Activated naive CD4-positive, alpha-beta T cell treated with anti-CD3 and anti-CD28 coated beads for 36 hours (primary cell): ENCODE data around the gene AUH. TPM values are rescaled to one million over a fixed set of nuclear protein-coding genes. Genes with fewer than 3 reads are reported as not detected.

Experiments
- CTCF ChIA-PET: fragments of 350-600 bp; sonication (Branson Sonifier 250); formaldehyde crosslinking; loops from one replicate; lab custom pipeline; 2021; ENCODE audit warnings: antibody characterized with exemption; lab: Charles Lee
- DNase-seq: peaks from one replicate; pipeline ENCODE4 v3.0.0-alpha.2; 2020
- H3K27ac Mint-ChIP-seq: one replicate; pipeline ENCODE4 v1.8.0; 2021; ENCODE audit warnings: mild to moderate bottlenecking, mixed read lengths
- H3K27me3 Mint-ChIP-seq: one replicate; pipeline ENCODE4 v1.8.0; 2021; ENCODE audit warnings: low read depth, mixed read lengths
- H3K36me3 Mint-ChIP-seq: one replicate; pipeline ENCODE4 v1.8.0; 2021; ENCODE audit warnings: low read depth, mixed read lengths
- H3K4me1 Mint-ChIP-seq: one replicate; pipeline ENCODE4 v1.8.0; 2021; ENCODE audit warnings: low read depth, mixed read lengths
- H3K4me3 Mint-ChIP-seq: one replicate; pipeline ENCODE4 v1.8.0; 2021; ENCODE audit warnings: mild to moderate bottlenecking, moderate library complexity, mixed read lengths
- H3K9me3 Mint-ChIP-seq: one replicate; pipeline ENCODE4 v1.8.0; 2021; ENCODE audit warnings: mixed read lengths
- intact Hi-C: fragments of 100-400 bp; cut with micrococcal nuclease; formaldehyde crosslinking; loops from one replicate; pipeline ENCODE4 v1.15.1; 2023
- total RNA-seq, 2 experiments: library from RNA; stranded (reverse); gene quantifications; one replicate each; pipeline ENCODE4 v1.2.3, GENCODE V29; 2021

Gene AUH
- total RNA-seq, 2 experiments from 2014 or later: 13.4 to 14.4 TPM

GRCh38 chr9:91188719-91189590, 172.8 kb downstream of the AUH start:
- no peak overlapping the region for H3K4me3 Mint-ChIP-seq
- CTCF ChIA-PET: no interaction called here

DNA sequence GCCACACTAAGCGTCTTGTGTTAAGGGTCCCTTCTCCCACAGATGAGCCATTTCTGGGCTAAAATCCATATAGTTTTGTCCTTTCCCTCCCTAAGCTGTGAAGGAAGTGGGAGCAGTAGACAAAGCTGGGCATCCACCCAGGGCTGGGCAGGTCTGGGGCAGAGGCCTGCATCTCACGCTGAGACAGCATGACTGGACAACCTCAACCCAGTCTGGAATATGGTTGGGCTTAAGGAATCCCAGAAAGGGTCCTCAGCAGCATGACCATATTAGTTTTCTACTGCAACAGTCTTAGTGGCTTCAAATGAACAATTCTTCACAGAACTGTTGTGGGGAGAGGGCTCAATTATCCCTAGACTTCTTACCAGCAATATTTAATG, 173.8 kb downstream of the AUH start:
- Mint-ChIP-seq H3K27me3 (no peaks in the 10 kb centered on the region), H3K36me3 (peaks cover 3% of the 10 kb centered on the region), H3K27ac (no peak overlapping the region), H3K4me3 (no peak overlapping the region), H3K4me1 (peaks cover 32% of the 10 kb centered on the region), H3K9me3 (peaks cover 11% of the 10 kb centered on the region)
- CTCF ChIA-PET: no interaction called here
- intact Hi-C loops: no loop called here
- DNase-seq: no peak

More at GRCh38 chr9:91188719-91189590, 172.8 kb downstream of the AUH start:
- Mint-ChIP-seq H3K9me3 (peaks cover 11% of the 10 kb centered on the region), H3K4me1 (peaks cover 38% of the 10 kb centered on the region), H3K36me3 (peaks cover 3% of the 10 kb centered on the region), H3K27ac (peak overlapping the region; percentile 56), H3K27me3 (no peaks in the 10 kb centered on the region)
- no peak for DNase-seq
- intact Hi-C loops: no loop called here

DNA sequence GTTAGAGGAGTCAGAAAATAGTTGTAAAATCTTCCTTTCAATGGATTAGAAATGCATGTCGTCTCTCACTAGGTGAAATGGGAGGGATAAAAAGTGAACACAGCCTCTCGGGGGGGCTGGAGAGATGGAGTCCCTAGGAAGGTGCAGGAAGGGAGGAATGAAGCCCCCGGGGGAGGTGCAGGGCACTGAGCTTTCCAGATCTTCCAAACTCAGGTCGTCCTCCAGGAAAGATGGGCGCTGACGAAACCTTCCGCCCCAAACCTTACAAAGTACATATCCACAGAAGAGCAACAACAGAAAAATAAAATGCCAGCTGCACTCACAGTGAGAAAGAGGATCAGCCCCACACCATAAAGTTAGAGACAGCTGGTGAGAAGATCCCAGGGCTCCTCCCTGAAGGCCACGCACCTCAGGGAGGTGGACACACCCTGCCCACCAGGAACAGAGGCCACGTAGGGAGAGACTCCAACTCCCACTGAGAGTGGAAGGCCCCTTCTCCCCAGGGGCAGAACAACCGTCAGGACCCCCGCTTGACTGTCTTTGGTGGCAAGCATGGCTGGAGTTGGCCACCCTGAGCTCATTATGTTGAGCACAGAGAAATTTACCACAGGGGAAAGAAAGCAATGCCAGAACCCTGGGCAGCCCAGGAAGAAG, 174.3 kb downstream of the AUH start:
- peaks cover 29% of the 10 kb centered on the region for H3K4me1 Mint-ChIP-seq
- H3K27ac Mint-ChIP-seq: peak overlapping the region; percentile 60

GRCh38 chr9:91186632-91187108, 175.0 kb downstream of the AUH start:
- H3K36me3 Mint-ChIP-seq: peaks cover 3% of the 10 kb centered on the region
- peaks cover 21% of the 10 kb centered on the region for H3K4me1 Mint-ChIP-seq
- intact Hi-C loops: no loop called here
- CTCF ChIA-PET: interaction anchor here (0.7 kb wide), 1 partner anchor 174 kb away, joined by 3 read pairs; no protein-coding TSS in a partner anchor
- peak; percentile 58 for DNase-seq
- H3K27me3 Mint-ChIP-seq: no peaks in the 10 kb centered on the region
- peaks cover 11% of the 10 kb centered on the region for H3K9me3 Mint-ChIP-seq
- H3K4me3 Mint-ChIP-seq: no peak overlapping the region
- no peak overlapping the region for H3K27ac Mint-ChIP-seq

More for the DNA sequence above, 174.3 kb downstream of the AUH start:
- CTCF ChIA-PET: interaction anchor here (0.7 kb wide), 1 partner anchor 14 kb away, joined by 3 read pairs; no protein-coding TSS in a partner anchor
- intact Hi-C loops: no loop called here
- no peak overlapping the region for H3K4me3 Mint-ChIP-seq
- peaks cover 11% of the 10 kb centered on the region for H3K9me3 Mint-ChIP-seq
- H3K27me3 Mint-ChIP-seq: no peaks in the 10 kb centered on the region
- DNase-seq: no peak
- peaks cover 3% of the 10 kb centered on the region for H3K36me3 Mint-ChIP-seq

DNA sequence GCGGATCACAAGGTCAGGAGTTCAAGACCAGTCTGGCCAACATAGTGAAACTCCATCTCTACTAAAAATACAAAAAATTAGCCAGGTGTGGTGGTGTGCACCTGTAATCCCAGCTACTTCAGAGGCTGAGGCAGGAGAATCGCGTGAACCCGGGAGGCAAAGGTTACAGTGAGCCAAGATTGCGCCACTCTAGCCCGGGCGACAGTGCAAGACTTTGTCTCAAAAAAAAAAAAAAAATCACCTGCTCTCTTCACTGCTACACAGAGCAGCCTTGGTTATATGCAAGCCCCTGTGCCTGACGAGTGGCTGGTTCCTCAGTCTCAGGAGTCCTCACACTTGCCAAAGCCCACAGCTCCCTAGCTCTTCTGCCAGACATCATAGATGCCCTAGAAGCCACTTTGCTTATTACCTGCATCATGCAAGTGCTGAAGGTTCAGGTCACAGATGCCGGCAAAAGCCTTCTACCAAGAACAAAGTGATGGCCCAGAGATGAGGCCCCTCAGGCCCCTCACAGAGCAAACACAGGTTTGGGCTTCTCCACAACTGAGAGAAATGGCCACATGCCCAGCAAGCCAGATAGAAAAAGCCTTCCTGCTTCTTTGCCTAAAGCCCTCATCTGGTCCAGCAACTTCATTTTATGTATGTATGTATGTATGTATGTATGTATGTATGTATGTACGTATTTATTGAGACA, 176.4 kb downstream of the AUH start:
- H3K4me3 Mint-ChIP-seq: no peak overlapping the region
- H3K27ac Mint-ChIP-seq: no peak overlapping the region
- intact Hi-C loops: no loop called here
- DNase-seq: no peak
- no peaks in the 10 kb centered on the region for H3K27me3 Mint-ChIP-seq
- peaks cover 14% of the 10 kb centered on the region for H3K4me1 Mint-ChIP-seq
- CTCF ChIA-PET: no interaction called here
- peaks cover 3% of the 10 kb centered on the region for H3K36me3 Mint-ChIP-seq
- H3K9me3 Mint-ChIP-seq: peaks cover 11% of the 10 kb centered on the region

- peaks cover 20% of the 10 kb centered on the region for H3K4me1 Mint-ChIP-seq
- no peaks in the 10 kb centered on the region for H3K27me3 Mint-ChIP-seq
- CTCF ChIA-PET: no interaction called here
- H3K27ac Mint-ChIP-seq: no peak overlapping the region
- intact Hi-C loops: no loop called here
- no peak overlapping the region for H3K4me3 Mint-ChIP-seq
- H3K9me3 Mint-ChIP-seq: no peaks in the 10 kb centered on the region
- no peaks in the 10 kb centered on the region for H3K36me3 Mint-ChIP-seq
- no peak for DNase-seq
Measured at GRCh38 chr9:91182429-91183225, 179.1 kb downstream of the AUH start.

- CTCF ChIA-PET: interaction anchor here (0.8 kb wide), 1 partner anchor 29 kb away, joined by 3 read pairs; no protein-coding TSS in a partner anchor
- no peak for DNase-seq
- no peak overlapping the region for H3K4me3 Mint-ChIP-seq
- no peaks in the 10 kb centered on the region for H3K9me3 Mint-ChIP-seq
- no peaks in the 10 kb centered on the region for H3K27me3 Mint-ChIP-seq
- intact Hi-C loops: no loop called here
- peaks cover 19% of the 10 kb centered on the region for H3K4me1 Mint-ChIP-seq
- no peaks in the 10 kb centered on the region for H3K36me3 Mint-ChIP-seq
- no peak overlapping the region for H3K27ac Mint-ChIP-seq
Measured at GRCh38 chr9:91181541-91181940, 180.2 kb downstream of the AUH start.

DNA sequence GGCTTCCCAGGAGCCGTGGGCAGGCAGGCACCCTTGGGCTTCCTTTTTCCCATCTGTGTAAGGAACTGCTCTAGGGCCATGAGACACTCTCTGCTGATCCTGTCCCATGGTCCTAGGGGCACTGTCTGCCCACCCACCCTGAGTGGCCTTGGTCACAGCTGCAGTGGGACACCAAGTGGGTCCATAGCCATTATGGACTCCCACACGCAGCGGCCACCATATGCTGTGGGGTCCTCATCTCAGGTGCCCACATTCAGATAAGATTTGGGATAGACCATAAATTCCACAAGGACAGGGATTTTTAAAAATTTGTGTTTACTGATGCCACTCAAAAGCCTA, 180.8 kb downstream of the AUH start:
- Mint-ChIP-seq H3K27me3 (no peaks in the 10 kb centered on the region), H3K4me3 (no peak overlapping the region), H3K9me3 (no peaks in the 10 kb centered on the region), H3K27ac (no peak overlapping the region), H3K36me3 (no peaks in the 10 kb centered on the region), H3K4me1 (peaks cover 15% of the 10 kb centered on the region)
- intact Hi-C loops: no loop called here
- CTCF ChIA-PET: interaction anchor here (0.8 kb wide), 1 partner anchor 29 kb away, joined by 3 read pairs; no protein-coding TSS in a partner anchor
- DNase-seq: no peak

GRCh38 chr9:91180240-91180929, 181.3 kb downstream of the AUH start:
- DNase-seq: no peak
- Mint-ChIP-seq H3K27me3 (no peaks in the 10 kb centered on the region), H3K4me3 (no peak overlapping the region), H3K27ac (no peak overlapping the region), H3K4me1 (peaks cover 20% of the 10 kb centered on the region), H3K36me3 (no peaks in the 10 kb centered on the region), H3K9me3 (no peaks in the 10 kb centered on the region)
- CTCF ChIA-PET: interaction anchor here (0.5 kb wide), 1 partner anchor 52 kb away, joined by 3 read pairs; no protein-coding TSS in a partner anchor
- intact Hi-C loops: no loop called here

- Mint-ChIP-seq H3K4me3 (no peak overlapping the region), H3K9me3 (no peaks in the 10 kb centered on the region), H3K27ac (no peak overlapping the region), H3K36me3 (peaks cover 2% of the 10 kb centered on the region), H3K4me1 (peaks cover 26% of the 10 kb centered on the region), H3K27me3 (no peaks in the 10 kb centered on the region)
- DNase-seq: no peak
- CTCF ChIA-PET: interaction anchor here (1.0 kb wide), 1 partner anchor 13 kb away, joined by 3 read pairs; no protein-coding TSS in a partner anchor
- intact Hi-C loops: no loop called here
Measured at GRCh38 chr9:91179237-91180138, 182.2 kb downstream of the AUH start.
